ENCODE measurements around the gene PDZD7. TPM values are rescaled to one million over a fixed set of nuclear protein-coding genes. Genes with fewer than 3 reads are reported as not detected.

PDZD7 gene
- total RNA-seq, 1 experiment from 2014 or later, result 6.1 TPM

- Histone ChIP-seq H3K27ac (ENCODE audit: low read depth, low read length) (no peak overlapping the region), H3K27me3 (ENCODE audit: insufficient read depth, low read length) (no peaks in the 10 kb centered on the region), H2AFZ (ENCODE audit: low read depth, low read length, poor library complexity, severe bottlenecking) (no peak overlapping the region), H3K79me2 (ENCODE audit: insufficient read depth, low read length) (peaks cover 38% of the 10 kb centered on the region), H3K9ac (ENCODE audit: low read length) (no peak overlapping the region), H3K4me1 (ENCODE audit: control insufficient read depth in 1 of 2, insufficient read depth in 2 of 2, low read length in 2 of 2) (peaks cover 22 to 38% of the 10 kb centered on the region in 2 experiments), H3K4me2 (ENCODE audit: low read length) (no peak overlapping the region), H3K9me2 (ENCODE audit: insufficient read depth) (no peaks in the 10 kb centered on the region), H3K4me3 (replicated peaks in 1 of 2; ENCODE audit: low read depth in 1 of 2, low read length in 2 of 2) (no peak overlapping the region), H3K9me3 (ENCODE audit: control insufficient read depth in 1 of 2, insufficient read depth in 1 of 2, low read depth in 1 of 2, low read length in 2 of 2) (no peaks in the 10 kb centered on the region), H4K20me1 (ENCODE audit: insufficient read depth) (no peaks in the 10 kb centered on the region), H3K36me3 (ENCODE audit: control insufficient read depth in 1 of 2, insufficient read depth in 2 of 2, low read length in 2 of 2) (no peaks in the 10 kb centered on the region)
- BruUV-seq (replicated peaks), result no TSS peak
- ATAC-seq, result no peak
- ChIA-PET POLR2A (no interaction called here), RAD21 (ENCODE audit: low non-redundant PET in 1 of 2, low total read pairs in 2 of 2, uncharacterized antibody in 2 of 2, unreplicated experiment in 2 of 2) (no interaction called here), CTCF (interaction anchor here (1.2 to 3.9 kb wide), 4 partner anchors 8 to 48 kb away, joined by 3 to 14 read pairs (median 6); partner anchors contain the start of genes KAZALD1, PDZD7 and SFXN3)
- intact Hi-C loops (cut with micrococcal nuclease), result no loop called here
- DNase-seq (ENCODE audit: low read depth, low spot score), result no peak
- TF ChIP-seq EZH2 (IDR thresholded peaks at IDR 0.05), result no peak
- TF ChIP-seq ZBTB33 (IDR thresholded peaks at IDR 0.05; ENCODE audit: extremely low read depth, insufficient replicate concordance, low read length), result no peak
- no peak for TF ChIP-seq CBX3 (IDR thresholded peaks at IDR 0.05; ENCODE audit: low read depth)
- TF ChIP-seq ATF3 (IDR thresholded peaks at IDR 0.05), result no peak
- no peak for TF ChIP-seq EGR1 (IDR thresholded peaks at IDR 0.05; ENCODE audit: low read depth)
- no peak for TF ChIP-seq RAD21 (IDR thresholded peaks at IDR 0.05; ENCODE audit: low read depth)
- no peak for TF ChIP-seq YY1 (IDR thresholded peaks at IDR 0.05; ENCODE audit: extremely low read depth, insufficient replicate concordance, low read depth, low read length)
- TF ChIP-seq ZFX (IDR thresholded peaks at IDR 0.05), result no peak
- TF ChIP-seq SP1 (IDR thresholded peaks at IDR 0.05; ENCODE audit: low read depth), result no peak
- TF ChIP-seq FOSL1 (IDR thresholded peaks at IDR 0.05; ENCODE audit: low read depth), result no peak
- TF ChIP-seq CEBPB (IDR thresholded peaks at IDR 0.05; ENCODE audit: low read depth), result no peak
- TF ChIP-seq CTCF (IDR thresholded peaks at IDR 0.05 in 2 of 3, conservative IDR thresholded peaks at IDR 0.05 in 1 of 3; ENCODE audit: borderline replicate concordance in 1 of 3, insufficient read depth in 1 of 3, low read depth in 2 of 3, low read length in 2 of 3), result no peak
- TF ChIP-seq SRF (IDR thresholded peaks at IDR 0.05; ENCODE audit: low read depth), result no peak
- TF ChIP-seq, protein P1, sequence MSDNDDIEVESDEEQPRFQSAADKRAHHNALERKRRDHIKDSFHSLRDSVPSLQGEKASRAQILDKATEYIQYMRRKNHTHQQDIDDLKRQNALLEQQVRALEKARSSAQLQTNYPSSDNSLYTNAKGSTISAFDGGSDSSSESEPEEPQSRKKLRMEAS (IDR thresholded peaks at IDR 0.05), result no peak
Observed at GRCh38 chr10:101047268-101047667, 16.3 kb upstream of the PDZD7 start.
